IMR-90 (cell line): ENCODE results near the gene RAPGEF1. TPM values are rescaled to one million over a fixed set of nuclear protein-coding genes. Genes with fewer than 3 reads are reported as not detected.

ENCODE experiments used
- ATAC-seq: fragments of 200-7000 bp; cut with Tn5 transposase; 2 replicates; pipeline ENCODE4 v1.9.1; 2020; ENCODE audit warnings: low read depth, mild to moderate bottlenecking, moderate library complexity
- BruUV-seq: library from RNA; stranded (reverse); fragments of 400-500 nt; replicated peaks from 2 replicates; lab custom pipeline; 2021; lab: Mats Ljungman, UMichigan
- CTCF ChIA-PET: fragments of 300-600 bp; formaldehyde crosslinking; extraction: SDS; loops from one replicate; lab custom pipeline; 2021; ENCODE audit warnings: antibody characterized with exemption; lab: Yijun Ruan, JAX
- POLR2A ChIA-PET: fragments of 300-600 bp; sonication (Branson Sonifier 250); formaldehyde crosslinking; loops from one replicate; lab custom pipeline; 2022; ENCODE audit warnings: antibody characterized with exemption; ENCODE audit not compliant: unreplicated experiment; lab: Charles Lee
- DNase-seq: peaks from one replicate; pipeline ENCODE4 v3.0.0; 2013
- H2AFZ ChIP-seq: replicated peaks from 2 replicates; pipeline ENCODE3; 2013; ENCODE audit warnings: low read length, mild to moderate bottlenecking; ENCODE audit not compliant: poor library complexity
- H2AK5ac ChIP-seq: 2 replicates; pipeline ENCODE4 v1.6.1; 2013; ENCODE audit warnings: low read depth, low read length, inconsistent platforms
- H2AK9ac ChIP-seq: replicated peaks from 2 replicates; pipeline ENCODE3; 2013; ENCODE audit warnings: mild to moderate bottlenecking, low read depth, low read length, moderate library complexity; ENCODE audit not compliant: poor library complexity
- H2BK120ac ChIP-seq: 2 replicates; pipeline ENCODE4 v1.6.1; 2013; ENCODE audit warnings: low read depth, low read length, inconsistent platforms
- H2BK15ac ChIP-seq: 3 replicates; pipeline ENCODE4 v1.6.1; 2013; ENCODE audit warnings: low read depth, low read length, inconsistent platforms
- H2BK20ac ChIP-seq: 2 replicates; pipeline ENCODE4 v1.6.1; 2013; ENCODE audit warnings: low read depth, mild to moderate bottlenecking, inconsistent platforms, low read length, moderate library complexity
- H2BK5ac ChIP-seq: 2 replicates; pipeline ENCODE4 v1.6.1; 2013; ENCODE audit warnings: mild to moderate bottlenecking, low read depth, low read length, inconsistent platforms; ENCODE audit not compliant: poor library complexity, severe bottlenecking
- H3K14ac ChIP-seq: replicated peaks from 2 replicates; pipeline ENCODE4 v1.6.1; 2013; ENCODE audit warnings: low read depth, low read length, inconsistent platforms
- H3K18ac ChIP-seq: 2 replicates; pipeline ENCODE4 v1.6.1; 2013; ENCODE audit warnings: low read depth, low read length, control low read depth
- H3K23ac ChIP-seq: 2 replicates; pipeline ENCODE4 v1.6.1; 2013; ENCODE audit warnings: low read depth, low read length, inconsistent platforms
- H3K27ac ChIP-seq: 2 replicates; pipeline ENCODE4 v1.5.1; 2013; ENCODE audit warnings: mild to moderate bottlenecking, control low read depth, low read length; ENCODE audit not compliant: insufficient read depth
- H3K27me3 ChIP-seq: 2 replicates; pipeline ENCODE4 v1.6.1; 2013; ENCODE audit warnings: low read length; ENCODE audit not compliant: control insufficient read depth, insufficient read depth
- H3K36me3 ChIP-seq: 2 replicates; pipeline ENCODE4 v1.6.1; 2013; ENCODE audit warnings: low read length, mixed read lengths; ENCODE audit not compliant: control insufficient read depth, insufficient read depth
- H3K4ac ChIP-seq: 2 replicates; pipeline ENCODE4 v1.6.1; 2013; ENCODE audit warnings: low read depth, low read length, inconsistent platforms
- H3K4me1 ChIP-seq: 2 replicates; pipeline ENCODE4 v1.6.1; 2013; ENCODE audit warnings: low read length, mixed read lengths; ENCODE audit not compliant: control insufficient read depth, insufficient read depth
- H3K4me2 ChIP-seq: 2 replicates; pipeline ENCODE4 v1.6.1; 2013; ENCODE audit warnings: low read depth, mild to moderate bottlenecking, control low read depth, low read length, moderate library complexity
- H3K4me3 ChIP-seq: 2 replicates; pipeline ENCODE4 v1.5.1; 2013; ENCODE audit warnings: low read depth, mild to moderate bottlenecking, control low read depth, low read length, moderate library complexity; ENCODE audit not compliant: insufficient read depth
- H3K56ac ChIP-seq: 2 replicates; pipeline ENCODE4 v1.6.1; 2013; ENCODE audit warnings: low read length, inconsistent platforms; ENCODE audit not compliant: insufficient read depth; ENCODE audit errors: extremely low read depth
- H3K79me1 ChIP-seq, 2 experiments: 2 replicates each; pipeline ENCODE4 v1.6.1; 2013; ENCODE audit warnings: low read length in 2 of 2, inconsistent platforms in 1 of 2, low read depth in 1 of 2
- H3K9ac ChIP-seq: 2 replicates; pipeline ENCODE4 v1.6.1; 2013; ENCODE audit warnings: low read depth, low read length, control low read depth
- H3K9me1 ChIP-seq: 2 replicates; pipeline ENCODE4 v1.6.1; 2013; ENCODE audit warnings: low read length, inconsistent platforms; ENCODE audit not compliant: insufficient read depth
- H3K9me3 ChIP-seq: 2 replicates; pipeline ENCODE4 v1.6.1; 2013; ENCODE audit warnings: low read length; ENCODE audit not compliant: control insufficient read depth, insufficient read depth
- H4K20me1 ChIP-seq: 2 replicates; pipeline ENCODE4 v1.6.1; 2013; ENCODE audit warnings: low read length, inconsistent platforms; ENCODE audit not compliant: insufficient read depth
- H4K5ac ChIP-seq: 2 replicates; pipeline ENCODE4 v1.6.1; 2013; ENCODE audit warnings: mild to moderate bottlenecking, low read depth, low read length, control low read depth
- H4K8ac ChIP-seq, 2 experiments: 2 replicates each; pipeline ENCODE4 v1.6.1; 2013; ENCODE audit warnings: low read depth in 2 of 2, low read length in 2 of 2, control low read depth in 1 of 2, inconsistent platforms in 1 of 2
- H4K91ac ChIP-seq: 2 replicates; pipeline ENCODE4 v1.6.1; 2013; ENCODE audit warnings: low read depth, low read length, inconsistent platforms; ENCODE audit not compliant: insufficient read depth
- BHLHE40 ChIP-seq: fragments of 150-350 bp; IDR thresholded peaks from 2 replicates; pipeline ENCODE4 v1.6.1; 2016; ENCODE audit warnings: mild to moderate bottlenecking, low read depth, low read length
- CEBPB ChIP-seq: IDR thresholded peaks from 2 replicates; pipeline ENCODE4 v1.6.1; 2012; ENCODE audit warnings: low read depth, low read length, improper control_type of control experiment
- CHD1 ChIP-seq: IDR thresholded peaks from 2 replicates; pipeline ENCODE4 v1.6.1; 2012; ENCODE audit warnings: low read depth, low read length, improper control_type of control experiment
- CTCF ChIP-seq: conservative IDR thresholded peaks from 2 replicates; pipeline ENCODE4 v1.5.1; 2012; ENCODE audit warnings: mild to moderate bottlenecking, low read depth, low read length, improper control_type of control experiment
- ELK1 ChIP-seq: fragments of 150-350 bp; IDR thresholded peaks from 2 replicates; pipeline ENCODE4 v1.6.1; 2016; ENCODE audit warnings: low read depth, mild to moderate bottlenecking, low read length, moderate library complexity, borderline replicate concordance
- FOS ChIP-seq: fragments of 150-350 bp; IDR thresholded peaks from 2 replicates; pipeline ENCODE4 v1.6.1; 2016; ENCODE audit warnings: low read depth, low read length
- MAFK ChIP-seq: IDR thresholded peaks from 2 replicates; pipeline ENCODE4 v1.6.1; 2012; ENCODE audit warnings: low read depth, low read length, improper control_type of control experiment
- MAZ ChIP-seq: IDR thresholded peaks from 2 replicates; pipeline ENCODE4 v1.6.1; 2012; ENCODE audit warnings: low read depth, mild to moderate bottlenecking, low read length, improper control_type of control experiment, moderate library complexity, borderline replicate concordance
- NFE2L2 ChIP-seq: fragments of 150-350 bp; IDR thresholded peaks from 2 replicates; pipeline ENCODE4 v1.6.1; 2016; ENCODE audit warnings: low read depth, mild to moderate bottlenecking, low read length
- POLR2A ChIP-seq: IDR thresholded peaks from 2 replicates; pipeline ENCODE4 v1.6.1; 2012; ENCODE audit warnings: mild to moderate bottlenecking, low read depth, low read length
- RAD21 ChIP-seq: IDR thresholded peaks from 2 replicates; pipeline ENCODE4 v1.6.1; 2012; ENCODE audit warnings: low read length, improper control_type of control experiment
- RCOR1 ChIP-seq: IDR thresholded peaks from 2 replicates; pipeline ENCODE4 v1.6.1; 2012; ENCODE audit warnings: mild to moderate bottlenecking, low read length, improper control_type of control experiment; ENCODE audit not compliant: insufficient replicate concordance
- RFX5 ChIP-seq: IDR thresholded peaks from 2 replicates; pipeline ENCODE4 v1.8.0; 2012; ENCODE audit warnings: low read depth, mild to moderate bottlenecking, low read length, moderate library complexity
- SMC3 ChIP-seq: fragments of 150-350 bp; IDR thresholded peaks from 2 replicates; pipeline ENCODE4 v1.6.1; 2016; ENCODE audit warnings: low read depth, mild to moderate bottlenecking, antibody characterized with exemption, low read length, moderate library complexity
- USF2 ChIP-seq: fragments of 150-350 bp; IDR thresholded peaks from 2 replicates; pipeline ENCODE4 v1.6.1; 2017; ENCODE audit warnings: mild to moderate bottlenecking, antibody characterized with exemption, low read length, low read depth
- WGBS, 2 experiments: methylation state at CpG; one replicate each; pipeline versions ENCODE4 v1.1.5 to v1.1.7; 2013; ENCODE audit warnings: missing lambda C conversion rate in 2 of 2; ENCODE audit not compliant: insufficient read length in 1 of 2; ENCODE audit errors: extremely low coverage in 2 of 2; 5-methylcytosine and 5-hydroxymethylcytosine counted together
- dilution Hi-C: fragments of 300-500 bp; cut with HindIII; formaldehyde crosslinking; loops from one replicate; pipeline ENCODE4 v1.14.3; 2018; ENCODE audit warnings: low sequenced_read_pairs; ENCODE audit not compliant: unreplicated experiment
- in situ Hi-C: fragments of 300-500 bp; cut with MboI; formaldehyde crosslinking; loops from 3 replicates; pipeline ENCODE4 v1.14.3; 2019; ENCODE audit warnings: low sequenced_read_pairs, inconsistent platforms, mixed read lengths
- intact Hi-C: fragments of 100-400 bp; cut with micrococcal nuclease; formaldehyde crosslinking; loops from 2 replicates; pipeline ENCODE4 v1.10.0; 2022
- polyA plus RNA-seq, 3 experiments: library from polyadenylated mRNA; depleted of rRNA; stranded (reverse); fragments of >200 nt; gene quantifications; 2 replicates each; pipeline ENCODE4 v1.2.3, GENCODE V29; 2012; ENCODE audit warnings: low replicate concordance in 1 of 3
- total RNA-seq: library from RNA; depleted of rRNA; stranded (reverse); fragments of >200 nt; gene quantifications from 2 replicates; pipeline ENCODE4 v1.2.3, GENCODE V29; 2012

Gene RAPGEF1
- total and polyA plus RNA-seq, 2 of the 4 experiments (the other 2 are of a cell fraction) = 13.1 to 22.3 TPM

- WGBS, 2 experiments = no CpG with 5 or more reads among the region's 13 CpGs
- H3K4me2 ChIP-seq = no peak overlapping the region
- H3K27me3 ChIP-seq = peaks cover 30% of the 10 kb centered on the region
- H3K9ac ChIP-seq = no peak overlapping the region
- peak; percentile 99 for ATAC-seq
- BruUV-seq = no TSS peak
- no peak overlapping the region for H2AK9ac ChIP-seq
- no peak overlapping the region for H3K4ac ChIP-seq
- no peak overlapping the region for H4K5ac ChIP-seq
- no peaks in the 10 kb centered on the region for H4K20me1 ChIP-seq
- no peak overlapping the region for H4K91ac ChIP-seq
- H4K8ac ChIP-seq = no peak overlapping the region
- intact Hi-C loops = loop anchor here (1.0 to 5.0 kb wide), 2 partner anchors 497 to 822 kb away; no protein-coding TSS in a partner anchor
- H3K4me3 ChIP-seq = no peak overlapping the region
- ChIA-PET POLR2A (no interaction called here), CTCF (interaction anchor here (0.6 to 1.8 kb wide), 7 partner anchors 10 to 508 kb away, joined by 3 to 4 read pairs (median 3); no protein-coding TSS in a partner anchor)
- H3K56ac ChIP-seq = no peak overlapping the region
- no peak overlapping the region for H2BK120ac ChIP-seq
- no peak overlapping the region for H3K23ac ChIP-seq
- no peaks in the 10 kb centered on the region for H3K9me1 ChIP-seq
- peak overlapping the region; percentile 46 for H2AFZ ChIP-seq
- H3K27ac ChIP-seq = no peak overlapping the region
- no peak overlapping the region for H2AK5ac ChIP-seq
- H3K79me1 ChIP-seq = no peaks in the 10 kb centered on the region
- H3K4me1 ChIP-seq = no peaks in the 10 kb centered on the region
- dilution Hi-C loops = no loop called here
- no peak overlapping the region for H3K18ac ChIP-seq
- no peak overlapping the region for H2BK15ac ChIP-seq
- H3K36me3 ChIP-seq = no peaks in the 10 kb centered on the region
- H3K14ac ChIP-seq = no peak overlapping the region
- H2BK5ac ChIP-seq = no peak overlapping the region
- DNase-seq = peak; percentile 73
- H3K9me3 ChIP-seq = no peaks in the 10 kb centered on the region
- no peak overlapping the region for H2BK20ac ChIP-seq
- in situ Hi-C loops = no loop called here
- TF ChIP-seq SMC3 (peak; percentile 67), RFX5 (no peak), CTCF (peak; percentile 81), NFE2L2 (no peak), RAD21 (peak; percentile 67), FOS (no peak), POLR2A (no peak), RCOR1 (no peak), CEBPB (no peak), BHLHE40 (no peak), CHD1 (no peak), MAFK (no peak), USF2 (peak; percentile 59; the same call in 1 of the 2 replicates), ELK1 (no peak), MAZ (peak; percentile 29; the same call in 1 of the 2 replicates)
Measured at GRCh38 chr9:131755541-131756198, 15.8 kb upstream of the RAPGEF1 start.
